G401.6 (cell line): Measurements from ENCODE around the gene ATG9B.

Experiments
- FAIRE-seq: peaks from 2 replicates; lab custom pipeline; 2012; peaks lifted over from hg19 to GRCh38; lab: Jason Lieb, UNC

The ATG9B gene

DNA sequence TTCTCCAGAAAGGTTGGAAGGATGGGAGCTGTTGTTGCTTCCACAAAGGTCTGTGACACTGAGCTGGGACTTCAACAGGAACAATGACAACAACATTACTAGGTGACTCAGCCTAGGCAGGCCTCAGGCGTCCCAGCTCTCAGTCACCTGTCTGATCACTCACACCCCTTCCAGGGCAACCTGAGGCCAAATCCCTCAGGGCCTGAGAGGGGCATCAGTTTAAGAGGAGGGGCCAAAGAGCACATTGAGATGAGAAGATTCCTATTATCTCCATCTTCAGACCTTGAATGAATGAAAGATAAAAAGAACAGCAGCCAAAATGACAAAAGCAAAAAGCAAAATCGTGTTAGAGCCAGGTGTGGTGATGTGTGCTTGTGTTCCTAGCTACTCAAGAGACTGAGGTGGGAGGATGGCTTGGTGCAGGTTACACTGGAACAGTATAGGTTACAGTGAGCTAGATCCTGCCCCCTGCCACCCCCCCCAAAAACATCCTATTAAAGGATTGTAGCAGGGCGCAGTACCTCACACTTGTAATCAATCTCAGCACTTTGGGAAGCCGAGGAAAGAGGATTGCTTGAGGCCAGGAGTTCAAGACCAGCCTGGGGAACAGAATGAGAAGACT is at the start of gene ATG9B:
Gene ATG9B, minus strand, starts transcription at position 60 of the 622 bp plus-strand sequence. CDS start 71 bp downstream, outside the sequence.
- FAIRE-seq, result no peak

GRCh38 chr7:151073990-151074389 is 49.7 kb upstream of the ATG9B start:
- no peak for FAIRE-seq

DNA sequence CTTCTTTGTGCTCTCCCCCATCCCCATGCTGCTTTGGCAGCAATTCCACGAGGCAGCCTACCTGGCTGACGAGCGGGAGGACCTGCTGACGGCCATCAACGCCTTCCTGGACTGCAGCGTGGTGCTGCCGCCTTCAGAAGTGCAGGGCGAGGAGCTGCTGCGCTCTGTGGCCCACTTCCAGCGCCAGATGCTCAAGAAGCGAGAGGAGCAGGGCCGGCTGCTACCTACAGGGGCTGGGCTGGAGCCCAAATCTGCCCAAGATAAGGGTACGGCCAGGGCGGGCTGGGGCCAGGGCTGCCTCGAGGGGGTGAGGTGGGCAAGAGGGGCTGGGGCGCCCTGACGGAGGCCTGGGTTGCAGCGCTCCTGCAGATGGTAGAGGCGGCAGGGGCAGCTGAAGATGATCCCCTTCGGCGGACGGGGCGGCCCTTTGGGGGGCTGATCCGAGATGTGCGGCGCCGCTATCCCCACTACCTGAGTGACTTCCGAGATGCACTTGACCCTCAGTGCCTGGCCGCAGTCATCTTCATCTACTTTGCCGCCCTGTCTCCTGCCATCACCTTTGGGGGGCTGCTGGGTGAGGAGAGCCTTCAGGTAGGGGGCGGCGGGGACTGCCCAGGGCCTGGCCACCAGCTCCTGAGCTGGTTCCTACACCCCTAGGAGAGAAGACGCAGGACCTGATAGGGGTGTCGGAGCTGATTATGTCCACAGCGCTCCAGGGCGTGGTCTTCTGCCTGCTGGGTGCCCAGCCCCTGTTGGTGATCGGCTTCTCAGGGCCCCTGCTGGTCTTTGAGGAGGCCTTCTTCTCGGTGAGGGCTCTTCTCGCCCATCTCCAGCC is 47.0 kb upstream of the ATG9B start:
- no peak for FAIRE-seq

GRCh38 chr7:151070574-151070960 is 46.3 kb upstream of the ATG9B start:
- no peak for FAIRE-seq

- no peak for FAIRE-seq
Measured at GRCh38 chr7:151069841-151070573, 45.7 kb upstream of the ATG9B start.

DNA sequence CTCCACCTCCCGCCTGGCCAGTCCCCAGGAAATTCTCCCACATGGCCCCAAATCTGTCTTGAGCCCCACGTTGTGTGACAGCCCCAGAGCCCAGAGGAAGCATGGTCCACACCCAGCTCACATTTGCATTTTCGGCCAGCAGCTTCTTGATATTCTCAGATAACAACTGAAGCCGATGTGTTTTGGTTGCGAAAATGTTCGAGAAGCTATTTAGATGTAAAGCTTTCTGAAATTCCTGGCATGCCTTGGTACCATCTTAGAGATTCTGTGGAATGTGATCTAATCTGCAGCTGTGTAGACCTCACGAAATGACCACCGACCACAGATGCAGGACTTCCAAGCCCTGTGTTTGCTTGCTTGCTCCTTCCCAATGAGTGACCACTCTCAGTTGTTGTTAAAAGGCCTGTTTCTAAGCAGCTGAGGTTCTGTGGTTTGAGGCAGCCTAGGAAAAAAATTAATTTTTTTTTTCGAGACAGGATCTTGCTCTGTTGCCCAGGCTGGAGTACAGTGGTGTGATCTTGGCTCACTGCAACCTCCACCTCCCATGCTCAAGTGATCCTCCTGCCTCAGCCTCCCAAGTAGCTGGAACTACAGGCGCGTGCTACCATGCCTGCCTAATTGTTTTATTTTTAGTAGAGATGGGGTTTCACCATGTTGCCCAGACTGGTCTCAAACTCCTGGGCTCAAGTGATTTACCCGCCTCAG is 43.9 kb upstream of the ATG9B start:
- FAIRE-seq, result no peak

DNA sequence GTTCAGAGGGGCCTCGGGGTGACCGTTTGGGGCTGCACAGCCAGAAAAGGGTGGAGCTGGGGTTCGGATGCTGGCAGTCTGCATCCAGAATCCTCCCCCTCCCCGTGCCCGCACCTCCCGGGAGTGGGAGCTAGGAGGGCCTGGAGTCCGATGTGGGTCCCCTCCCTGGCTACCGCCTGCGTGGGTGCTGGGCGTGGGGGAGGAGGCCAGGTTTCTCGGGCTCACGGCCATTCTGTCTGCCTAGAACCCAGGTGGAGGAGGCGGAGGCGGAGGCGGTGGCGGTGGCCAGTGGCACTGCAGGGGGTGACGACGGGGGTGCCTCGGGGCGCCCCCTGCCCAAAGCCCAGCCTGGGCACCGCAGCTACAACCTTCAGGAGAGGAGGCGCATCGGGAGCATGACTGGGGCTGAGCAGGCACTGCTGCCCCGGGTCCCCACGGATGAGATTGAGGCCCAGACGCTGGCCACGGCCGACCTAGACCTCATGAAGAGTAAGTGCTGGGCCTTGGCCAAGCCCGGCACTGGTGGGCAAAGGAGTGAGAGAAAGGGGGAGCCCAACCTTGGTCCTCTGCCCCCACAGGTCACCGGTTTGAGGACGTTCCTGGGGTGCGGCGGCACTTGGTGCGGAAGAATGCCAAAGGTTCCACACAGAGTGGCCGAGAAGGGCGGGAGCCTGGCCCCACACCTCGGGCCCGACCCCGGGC is 42.1 kb upstream of the ATG9B start:
- FAIRE-seq, result no peak

DNA sequence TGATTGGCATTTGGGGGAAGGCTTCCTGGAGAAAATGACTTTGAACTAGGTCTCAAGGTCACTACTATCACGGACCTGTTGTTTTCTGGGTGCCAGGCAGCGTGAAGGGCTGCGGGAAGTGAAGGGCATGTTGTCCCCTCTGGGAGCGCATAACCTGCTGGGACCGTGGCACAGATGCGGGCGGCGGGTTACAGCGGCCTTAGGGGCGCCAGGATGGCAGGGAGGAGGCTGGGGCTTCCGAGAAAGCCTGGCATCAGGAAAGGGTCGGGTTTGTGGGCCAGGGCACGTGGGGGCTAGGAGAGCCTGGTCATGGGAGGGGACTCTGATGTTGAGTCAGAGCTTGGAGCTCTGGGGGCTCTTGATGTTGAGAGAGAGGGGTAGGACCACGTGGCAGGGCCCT is 41.2 kb upstream of the ATG9B start:
- no peak for FAIRE-seq

- FAIRE-seq, result no peak
Measured at GRCh38 chr7:151064993-151065392, 40.7 kb upstream of the ATG9B start.

- no peak for FAIRE-seq
Measured at GRCh38 chr7:151064454-151064853, 40.2 kb upstream of the ATG9B start.

GRCh38 chr7:151063212-151063561 is 38.9 kb upstream of the ATG9B start:
- FAIRE-seq, result no peak

- peak; percentile 66 for FAIRE-seq
Measured at GRCh38 chr7:151062399-151063211, 38.3 kb upstream of the ATG9B start.

DNA sequence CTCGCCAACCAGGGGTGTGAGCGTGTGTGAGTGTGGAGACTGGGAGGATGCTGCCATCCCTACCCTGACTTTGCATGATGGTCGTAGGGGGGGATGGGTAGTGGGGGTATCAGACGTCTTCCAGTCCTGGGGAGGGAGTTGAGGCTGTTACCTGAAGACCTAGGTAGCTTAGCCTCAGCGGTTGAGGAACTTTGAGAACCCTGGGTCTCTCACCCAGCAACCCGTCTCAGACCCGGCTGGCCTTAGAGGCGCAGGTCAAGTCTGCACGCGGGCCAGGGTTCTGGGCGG is 37.8 kb upstream of the ATG9B start:
- no peak for FAIRE-seq

DNA sequence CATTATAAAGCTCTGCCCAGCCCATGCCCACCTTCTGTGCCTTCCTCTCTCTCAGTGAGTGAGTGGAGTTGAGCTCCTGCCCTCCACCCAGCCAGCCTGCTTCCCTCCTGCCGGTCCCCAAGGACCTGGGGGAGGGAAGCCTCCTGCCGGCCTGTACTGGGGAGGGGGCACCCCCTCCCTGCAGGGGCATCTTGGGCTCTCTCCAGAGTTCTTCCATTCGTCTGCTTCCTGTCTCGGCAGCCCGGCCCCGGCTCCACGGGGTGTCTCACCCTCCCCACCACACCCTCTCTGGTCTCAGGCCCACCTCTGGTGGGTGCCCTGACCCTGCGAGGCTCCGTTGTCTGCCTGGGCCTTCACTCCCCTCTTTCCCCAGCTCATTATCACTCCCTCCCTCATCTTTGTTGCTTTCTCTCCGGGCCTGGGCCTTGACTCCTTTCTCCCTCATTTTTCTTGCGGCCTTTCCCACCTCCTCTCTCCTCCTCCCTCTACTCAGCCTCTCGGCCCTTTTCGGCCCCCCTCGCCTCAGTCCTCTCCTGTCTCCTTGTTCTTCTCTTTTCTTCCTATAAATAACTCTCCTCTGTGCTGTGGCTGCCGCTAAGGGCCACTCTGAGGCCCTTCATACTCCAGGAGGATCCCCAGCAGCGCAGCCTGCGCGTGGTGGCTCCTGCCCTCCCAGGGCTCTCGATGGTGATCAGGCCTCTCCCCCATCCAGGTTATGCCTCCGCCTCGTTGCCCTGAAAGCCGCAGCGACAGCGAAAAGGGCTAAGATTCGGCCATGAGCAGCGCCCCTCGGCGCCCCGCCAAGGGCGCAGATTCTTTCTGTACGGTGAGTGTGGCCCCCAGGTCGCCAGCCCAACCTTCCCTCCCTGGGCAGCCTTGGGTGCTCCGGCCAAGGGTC is 37.2 kb upstream of the ATG9B start:
- no peak for FAIRE-seq

DNA sequence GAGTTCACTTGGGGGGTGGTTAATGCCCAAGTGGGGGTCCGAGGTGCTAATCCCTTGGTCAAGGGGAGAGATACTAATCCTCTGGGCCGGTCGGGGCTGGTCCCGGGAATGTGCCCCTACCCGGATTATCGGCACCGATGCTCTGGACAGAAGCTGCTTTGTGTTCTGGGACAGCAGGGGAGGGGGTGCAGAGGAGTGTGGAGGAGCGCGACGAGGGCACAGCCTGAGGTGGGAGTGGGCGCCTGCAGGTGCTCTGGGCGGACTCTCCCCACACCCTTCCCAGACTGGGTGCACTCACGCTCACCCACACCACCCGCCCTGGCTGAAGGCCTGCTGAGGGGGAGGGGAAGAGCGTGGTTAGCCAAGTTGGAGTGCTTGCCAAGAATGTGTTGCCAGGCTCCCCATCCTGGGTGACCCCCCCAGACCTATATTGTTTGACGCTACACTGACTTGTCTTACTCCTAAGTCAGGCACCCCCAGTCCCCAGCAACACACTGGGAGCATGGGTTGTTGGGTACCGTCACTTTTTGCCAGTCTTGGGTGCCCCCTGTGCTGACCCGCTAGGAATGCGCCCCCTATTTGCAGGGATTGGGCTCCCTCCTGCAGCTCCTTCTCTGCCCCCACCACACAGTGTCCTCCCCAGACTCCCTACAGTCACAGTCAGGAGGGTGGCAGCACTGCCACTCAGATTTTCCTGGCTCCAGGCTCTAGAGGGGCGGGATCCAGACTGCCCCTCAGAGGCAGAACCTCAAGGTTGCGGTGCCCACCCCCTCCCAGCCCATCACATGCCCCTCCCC is 36.3 kb upstream of the ATG9B start:
- FAIRE-seq, result no peak

- no peak for FAIRE-seq
Measured at GRCh38 chr7:151060113-151060415, 35.8 kb upstream of the ATG9B start.

- no peak for FAIRE-seq
Measured at GRCh38 chr7:151059367-151060112, 35.2 kb upstream of the ATG9B start, which contains the start of gene SLC4A2. TSS of gene SLC4A2 (plus strand) at chr7:151059589. CDS start at chr7:151061988, 2,399 bp downstream.

- FAIRE-seq, result no peak
Measured at GRCh38 chr7:151058781-151059366, 34.6 kb upstream of the ATG9B start.
